WTC11 (cell line): Measurements from ENCODE around the gene MT1F. TPM values are rescaled to one million over a fixed set of nuclear protein-coding genes. Genes with fewer than 3 reads are reported as not detected.

Source experiments
- ATAC-seq: fragments of 200-7000 bp; cut with Tn5 transposase; 2 replicates; pipeline ENCODE4 v1.10.0; 2021; ENCODE audit warnings: mild to moderate bottlenecking, moderate library complexity
- CTCF ChIA-PET: fragments of 300-600 bp; sonication (Branson Sonifier 250); formaldehyde crosslinking; loops from one replicate; lab custom pipeline; 2021; ENCODE audit warnings: antibody characterized with exemption; lab: Charles Lee
- POLR2A ChIA-PET: fragments of 350-600 bp; sonication (Branson Sonifier 250); formaldehyde crosslinking; loops from one replicate; lab custom pipeline; 2021; ENCODE audit warnings: antibody characterized with exemption; lab: Charles Lee
- DNase-seq: peaks from one replicate; pipeline ENCODE4 v3.0.0; 2021; ENCODE audit warnings: low spot score
- H3K27ac Mint-ChIP-seq: 2 replicates; pipeline ENCODE4 v1.8.0; 2021; ENCODE audit warnings: mixed read lengths
- H3K27me3 Mint-ChIP-seq: 2 replicates; pipeline ENCODE4 v1.8.0; 2021; ENCODE audit warnings: low read depth, mild to moderate bottlenecking, moderate library complexity, mixed read lengths
- H3K36me3 Mint-ChIP-seq: 2 replicates; pipeline ENCODE4 v1.8.0; 2021; ENCODE audit warnings: mixed read lengths
- H3K4me1 Mint-ChIP-seq: 2 replicates; pipeline ENCODE4 v1.8.0; 2022; ENCODE audit warnings: mixed read lengths
- H3K4me3 Mint-ChIP-seq: 2 replicates; pipeline ENCODE4 v1.8.0; 2021; ENCODE audit warnings: mild to moderate bottlenecking, moderate library complexity, mixed read lengths
- H3K9me3 Mint-ChIP-seq: 2 replicates; pipeline ENCODE4 v1.8.0; 2021; ENCODE audit warnings: mixed read lengths
- HMGA2 ChIP-seq: fragments of 250-450 bp; sonication (Bioruptor Pico); IDR thresholded peaks from 2 replicates; pipeline ENCODE4 v1.4.0; 2021; ENCODE audit warnings: mild to moderate bottlenecking, moderate library complexity
- JAZF1 ChIP-seq: fragments of 250-450 bp; sonication (Bioruptor Pico); IDR thresholded peaks from 2 replicates; pipeline ENCODE4 v1.9.0; 2021; ENCODE audit warnings: moderate library complexity, mild to moderate bottlenecking, inconsistent platforms
- NFATC4 ChIP-seq: fragments of 250-450 bp; sonication (Bioruptor Pico); IDR thresholded peaks from 2 replicates; pipeline ENCODE4 v1.9.0; 2021; ENCODE audit warnings: mild to moderate bottlenecking
- NR1H2 ChIP-seq: sonication (generic); formaldehyde crosslinking; IDR thresholded peaks from 2 replicates; pipeline ENCODE4 v1.9.0; 2021; ENCODE audit warnings: mild to moderate bottlenecking, moderate library complexity, missing genetic modification reagents
- NR3C1 ChIP-seq: sonication (generic); formaldehyde crosslinking; conservative IDR thresholded peaks from 2 replicates; pipeline ENCODE4 v1.8.1; 2023; ENCODE audit warnings: low read depth, mild to moderate bottlenecking, missing genetic modification reagents
- SP1 ChIP-seq: sonication (generic); formaldehyde crosslinking; conservative IDR thresholded peaks from 2 replicates; pipeline ENCODE4 v1.8.1; 2022; ENCODE audit warnings: missing genetic modification reagents
- ZNF121 ChIP-seq: sonication (generic); formaldehyde crosslinking; IDR thresholded peaks from 2 replicates; pipeline ENCODE4 v1.8.0; 2023; ENCODE audit warnings: missing genetic modification reagents
- ZNF232 ChIP-seq: sonication (generic); formaldehyde crosslinking; IDR thresholded peaks from 2 replicates; pipeline ENCODE4 v1.8.0; 2022; ENCODE audit warnings: mild to moderate bottlenecking, missing genetic modification reagents
- ZNF263 ChIP-seq: sonication (generic); formaldehyde crosslinking; IDR thresholded peaks from 2 replicates; pipeline ENCODE4 v1.8.1; 2022; ENCODE audit warnings: low read depth, mild to moderate bottlenecking, moderate library complexity, missing genetic modification reagents
- ZNF423 ChIP-seq: fragments of 250-450 bp; sonication (Bioruptor Pico); IDR thresholded peaks from 2 replicates; pipeline ENCODE4 v2.1.2; 2022; ENCODE audit warnings: mild to moderate bottlenecking, moderate library complexity
- total RNA-seq: library from RNA; stranded (reverse); gene quantifications from 3 replicates; pipeline ENCODE4 v1.2.3, GENCODE V29; 2021
- TF ChIP-seq, protein P1 (sequence below): sonication (generic); formaldehyde crosslinking; conservative IDR thresholded peaks from 2 replicates; pipeline ENCODE4 v1.8.1; 2023; ENCODE audit warnings: mild to moderate bottlenecking, low read depth, missing genetic modification reagents, moderate library complexity
- TF ChIP-seq, protein P2 (sequence below): fragments of 200-600 bp; IDR thresholded peaks from 2 replicates; pipeline ENCODE4 v1.8.0; 2022; ENCODE audit warnings: antibody characterized with exemption
- TF ChIP-seq, protein P3 (sequence below): sonication (generic); formaldehyde crosslinking; IDR thresholded peaks from 2 replicates; pipeline ENCODE4 v1.8.1; 2023; ENCODE audit warnings: mild to moderate bottlenecking, missing genetic modification reagents, borderline replicate concordance
- TF ChIP-seq, protein P4 (sequence below): sonication (generic); formaldehyde crosslinking; IDR thresholded peaks from 2 replicates; pipeline ENCODE4 v1.8.0; 2023; ENCODE audit warnings: missing genetic modification reagents, mild to moderate bottlenecking, borderline replicate concordance
- TF ChIP-seq, protein P5 (sequence below): fragments of 250-450 bp; sonication (Bioruptor Pico); IDR thresholded peaks from 2 replicates; pipeline ENCODE4 v2.1.2; 2022; ENCODE audit warnings: mild to moderate bottlenecking, moderate library complexity
- TF ChIP-seq, protein P6 (sequence below): sonication (generic); formaldehyde crosslinking; IDR thresholded peaks from 2 replicates; pipeline ENCODE4 v1.8.0; 2022; ENCODE audit warnings: mild to moderate bottlenecking, missing genetic modification reagents

Gene MT1F
- total RNA-seq, 1 experiment from 2014 or later: 58.2 TPM

DNA sequence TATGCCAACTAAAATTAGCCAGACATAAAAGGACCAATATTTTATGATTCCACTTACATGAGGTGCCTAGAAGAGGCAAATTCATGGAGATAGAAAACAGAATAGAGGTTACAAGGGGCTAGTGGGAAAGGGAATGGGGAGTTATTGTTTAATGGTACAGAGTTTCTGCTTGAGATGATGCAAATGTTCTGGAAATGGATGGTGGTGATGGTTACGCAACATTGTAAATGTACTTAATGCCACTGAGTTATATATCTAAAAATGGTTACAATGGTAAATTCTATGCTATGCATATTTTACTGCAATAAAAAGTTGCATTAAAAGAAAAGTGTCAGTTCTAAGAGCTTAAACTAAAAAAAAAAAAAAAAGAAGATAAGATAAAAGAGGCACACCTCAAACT is 42.4 kb downstream of the MT1F start:
- POLR2A ChIA-PET: interaction anchor here (0.7 to 2.3 kb wide), 2 partner anchors 24 to 54 kb away, joined by 8 to 10 read pairs; no protein-coding TSS in a partner anchor
- H3K4me1 Mint-ChIP-seq: peaks cover 17% of the 10 kb centered on the region
- CTCF ChIA-PET: interaction anchor here (0.5 to 3.3 kb wide), 8 partner anchors 18 to 171 kb away, joined by 3 to 46 read pairs (median 20); partner anchors contain the start of genes MT1G and MT1X
- H3K9me3 Mint-ChIP-seq: peaks cover 11% of the 10 kb centered on the region
- no peak for ATAC-seq
- no peak for DNase-seq
- H3K27ac Mint-ChIP-seq: no peak overlapping the region
- H3K36me3 Mint-ChIP-seq: peaks cover 5% of the 10 kb centered on the region; the same call in 1 of the 2 replicates
- peaks cover 2% of the 10 kb centered on the region for H3K27me3 Mint-ChIP-seq
- H3K4me3 Mint-ChIP-seq: no peak overlapping the region
- TF ChIP-seq NFATC4 (CRISPR knock-in tag): no peak
- TF ChIP-seq, protein P1, sequence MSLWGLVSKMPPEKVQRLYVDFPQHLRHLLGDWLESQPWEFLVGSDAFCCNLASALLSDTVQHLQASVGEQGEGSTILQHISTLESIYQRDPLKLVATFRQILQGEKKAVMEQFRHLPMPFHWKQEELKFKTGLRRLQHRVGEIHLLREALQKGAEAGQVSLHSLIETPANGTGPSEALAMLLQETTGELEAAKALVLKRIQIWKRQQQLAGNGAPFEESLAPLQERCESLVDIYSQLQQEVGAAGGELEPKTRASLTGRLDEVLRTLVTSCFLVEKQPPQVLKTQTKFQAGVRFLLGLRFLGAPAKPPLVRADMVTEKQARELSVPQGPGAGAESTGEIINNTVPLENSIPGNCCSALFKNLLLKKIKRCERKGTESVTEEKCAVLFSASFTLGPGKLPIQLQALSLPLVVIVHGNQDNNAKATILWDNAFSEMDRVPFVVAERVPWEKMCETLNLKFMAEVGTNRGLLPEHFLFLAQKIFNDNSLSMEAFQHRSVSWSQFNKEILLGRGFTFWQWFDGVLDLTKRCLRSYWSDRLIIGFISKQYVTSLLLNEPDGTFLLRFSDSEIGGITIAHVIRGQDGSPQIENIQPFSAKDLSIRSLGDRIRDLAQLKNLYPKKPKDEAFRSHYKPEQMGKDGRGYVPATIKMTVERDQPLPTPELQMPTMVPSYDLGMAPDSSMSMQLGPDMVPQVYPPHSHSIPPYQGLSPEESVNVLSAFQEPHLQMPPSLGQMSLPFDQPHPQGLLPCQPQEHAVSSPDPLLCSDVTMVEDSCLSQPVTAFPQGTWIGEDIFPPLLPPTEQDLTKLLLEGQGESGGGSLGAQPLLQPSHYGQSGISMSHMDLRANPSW (CRISPR knock-in tag): no peak
- TF ChIP-seq JAZF1 (CRISPR knock-in tag): no peak
- TF ChIP-seq, protein P2, sequence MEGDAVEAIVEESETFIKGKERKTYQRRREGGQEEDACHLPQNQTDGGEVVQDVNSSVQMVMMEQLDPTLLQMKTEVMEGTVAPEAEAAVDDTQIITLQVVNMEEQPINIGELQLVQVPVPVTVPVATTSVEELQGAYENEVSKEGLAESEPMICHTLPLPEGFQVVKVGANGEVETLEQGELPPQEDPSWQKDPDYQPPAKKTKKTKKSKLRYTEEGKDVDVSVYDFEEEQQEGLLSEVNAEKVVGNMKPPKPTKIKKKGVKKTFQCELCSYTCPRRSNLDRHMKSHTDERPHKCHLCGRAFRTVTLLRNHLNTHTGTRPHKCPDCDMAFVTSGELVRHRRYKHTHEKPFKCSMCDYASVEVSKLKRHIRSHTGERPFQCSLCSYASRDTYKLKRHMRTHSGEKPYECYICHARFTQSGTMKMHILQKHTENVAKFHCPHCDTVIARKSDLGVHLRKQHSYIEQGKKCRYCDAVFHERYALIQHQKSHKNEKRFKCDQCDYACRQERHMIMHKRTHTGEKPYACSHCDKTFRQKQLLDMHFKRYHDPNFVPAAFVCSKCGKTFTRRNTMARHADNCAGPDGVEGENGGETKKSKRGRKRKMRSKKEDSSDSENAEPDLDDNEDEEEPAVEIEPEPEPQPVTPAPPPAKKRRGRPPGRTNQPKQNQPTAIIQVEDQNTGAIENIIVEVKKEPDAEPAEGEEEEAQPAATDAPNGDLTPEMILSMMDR: no peak
- no peak for TF ChIP-seq HMGA2 (CRISPR knock-in tag)
- no peak for TF ChIP-seq NR3C1 (CRISPR knock-in tag)
- TF ChIP-seq NR1H2 (CRISPR knock-in tag): no peak
- no peak for TF ChIP-seq ZNF232 (CRISPR knock-in tag)
- TF ChIP-seq, protein P3, sequence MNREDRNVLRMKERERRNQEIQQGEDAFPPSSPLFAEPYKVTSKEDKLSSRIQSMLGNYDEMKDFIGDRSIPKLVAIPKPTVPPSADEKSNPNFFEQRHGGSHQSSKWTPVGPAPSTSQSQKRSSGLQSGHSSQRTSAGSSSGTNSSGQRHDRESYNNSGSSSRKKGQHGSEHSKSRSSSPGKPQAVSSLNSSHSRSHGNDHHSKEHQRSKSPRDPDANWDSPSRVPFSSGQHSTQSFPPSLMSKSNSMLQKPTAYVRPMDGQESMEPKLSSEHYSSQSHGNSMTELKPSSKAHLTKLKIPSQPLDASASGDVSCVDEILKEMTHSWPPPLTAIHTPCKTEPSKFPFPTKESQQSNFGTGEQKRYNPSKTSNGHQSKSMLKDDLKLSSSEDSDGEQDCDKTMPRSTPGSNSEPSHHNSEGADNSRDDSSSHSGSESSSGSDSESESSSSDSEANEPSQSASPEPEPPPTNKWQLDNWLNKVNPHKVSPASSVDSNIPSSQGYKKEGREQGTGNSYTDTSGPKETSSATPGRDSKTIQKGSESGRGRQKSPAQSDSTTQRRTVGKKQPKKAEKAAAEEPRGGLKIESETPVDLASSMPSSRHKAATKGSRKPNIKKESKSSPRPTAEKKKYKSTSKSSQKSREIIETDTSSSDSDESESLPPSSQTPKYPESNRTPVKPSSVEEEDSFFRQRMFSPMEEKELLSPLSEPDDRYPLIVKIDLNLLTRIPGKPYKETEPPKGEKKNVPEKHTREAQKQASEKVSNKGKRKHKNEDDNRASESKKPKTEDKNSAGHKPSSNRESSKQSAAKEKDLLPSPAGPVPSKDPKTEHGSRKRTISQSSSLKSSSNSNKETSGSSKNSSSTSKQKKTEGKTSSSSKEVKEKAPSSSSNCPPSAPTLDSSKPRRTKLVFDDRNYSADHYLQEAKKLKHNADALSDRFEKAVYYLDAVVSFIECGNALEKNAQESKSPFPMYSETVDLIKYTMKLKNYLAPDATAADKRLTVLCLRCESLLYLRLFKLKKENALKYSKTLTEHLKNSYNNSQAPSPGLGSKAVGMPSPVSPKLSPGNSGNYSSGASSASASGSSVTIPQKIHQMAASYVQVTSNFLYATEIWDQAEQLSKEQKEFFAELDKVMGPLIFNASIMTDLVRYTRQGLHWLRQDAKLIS (CRISPR knock-in tag): no peak
- TF ChIP-seq SP1 (CRISPR knock-in tag): no peak

DNA sequence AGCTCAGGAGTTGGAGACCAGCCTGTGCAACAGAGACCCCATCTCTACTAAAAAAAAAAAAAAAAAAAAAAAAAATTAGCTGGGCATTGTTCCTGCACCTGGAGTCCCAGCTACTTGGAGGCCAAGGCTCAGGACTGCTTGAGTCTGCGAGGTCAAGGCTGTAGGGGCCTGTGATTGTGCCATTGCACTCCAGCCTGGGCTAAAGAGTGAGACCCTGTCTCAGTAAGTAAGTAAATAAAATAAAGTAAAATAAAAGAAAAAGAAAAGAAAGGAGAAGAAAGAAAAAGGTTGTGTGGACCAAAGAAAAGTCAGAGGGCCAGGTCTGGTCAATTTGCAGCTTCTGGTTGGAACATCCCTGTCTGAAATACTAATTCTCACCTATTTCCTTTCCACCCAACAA is 42.9 kb downstream of the MT1F start:
- ChIA-PET CTCF (interaction anchor here (0.5 to 3.3 kb wide), 19 partner anchors 17 to 172 kb away, joined by 3 to 46 read pairs (median 18); partner anchors contain the start of genes MT1F, MT1G, MT1H and MT1X), POLR2A (interaction anchor here (0.6 to 2.3 kb wide), 4 partner anchors 18 to 416 kb away, joined by 3 to 10 read pairs (median 8); partner anchors contain the start of gene MT1X)
- Mint-ChIP-seq H3K36me3 (peaks cover 5% of the 10 kb centered on the region; the same call in 1 of the 2 replicates), H3K27me3 (peaks cover 2% of the 10 kb centered on the region), H3K4me3 (no peak overlapping the region), H3K9me3 (peaks cover 11% of the 10 kb centered on the region), H3K27ac (no peak overlapping the region), H3K4me1 (peaks cover 17% of the 10 kb centered on the region)
- no peak for ATAC-seq
- no peak for DNase-seq
- TF ChIP-seq ZNF423 (CRISPR knock-in tag): no peak
- TF ChIP-seq, protein P1 (CRISPR knock-in tag): no peak
- no peak for TF ChIP-seq ZNF121 (CRISPR knock-in tag)
- TF ChIP-seq, protein P4, sequence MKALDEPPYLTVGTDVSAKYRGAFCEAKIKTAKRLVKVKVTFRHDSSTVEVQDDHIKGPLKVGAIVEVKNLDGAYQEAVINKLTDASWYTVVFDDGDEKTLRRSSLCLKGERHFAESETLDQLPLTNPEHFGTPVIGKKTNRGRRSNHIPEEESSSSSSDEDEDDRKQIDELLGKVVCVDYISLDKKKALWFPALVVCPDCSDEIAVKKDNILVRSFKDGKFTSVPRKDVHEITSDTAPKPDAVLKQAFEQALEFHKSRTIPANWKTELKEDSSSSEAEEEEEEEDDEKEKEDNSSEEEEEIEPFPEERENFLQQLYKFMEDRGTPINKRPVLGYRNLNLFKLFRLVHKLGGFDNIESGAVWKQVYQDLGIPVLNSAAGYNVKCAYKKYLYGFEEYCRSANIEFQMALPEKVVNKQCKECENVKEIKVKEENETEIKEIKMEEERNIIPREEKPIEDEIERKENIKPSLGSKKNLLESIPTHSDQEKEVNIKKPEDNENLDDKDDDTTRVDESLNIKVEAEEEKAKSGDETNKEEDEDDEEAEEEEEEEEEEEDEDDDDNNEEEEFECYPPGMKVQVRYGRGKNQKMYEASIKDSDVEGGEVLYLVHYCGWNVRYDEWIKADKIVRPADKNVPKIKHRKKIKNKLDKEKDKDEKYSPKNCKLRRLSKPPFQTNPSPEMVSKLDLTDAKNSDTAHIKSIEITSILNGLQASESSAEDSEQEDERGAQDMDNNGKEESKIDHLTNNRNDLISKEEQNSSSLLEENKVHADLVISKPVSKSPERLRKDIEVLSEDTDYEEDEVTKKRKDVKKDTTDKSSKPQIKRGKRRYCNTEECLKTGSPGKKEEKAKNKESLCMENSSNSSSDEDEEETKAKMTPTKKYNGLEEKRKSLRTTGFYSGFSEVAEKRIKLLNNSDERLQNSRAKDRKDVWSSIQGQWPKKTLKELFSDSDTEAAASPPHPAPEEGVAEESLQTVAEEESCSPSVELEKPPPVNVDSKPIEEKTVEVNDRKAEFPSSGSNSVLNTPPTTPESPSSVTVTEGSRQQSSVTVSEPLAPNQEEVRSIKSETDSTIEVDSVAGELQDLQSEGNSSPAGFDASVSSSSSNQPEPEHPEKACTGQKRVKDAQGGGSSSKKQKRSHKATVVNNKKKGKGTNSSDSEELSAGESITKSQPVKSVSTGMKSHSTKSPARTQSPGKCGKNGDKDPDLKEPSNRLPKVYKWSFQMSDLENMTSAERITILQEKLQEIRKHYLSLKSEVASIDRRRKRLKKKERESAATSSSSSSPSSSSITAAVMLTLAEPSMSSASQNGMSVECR (CRISPR knock-in tag): no peak
- TF ChIP-seq ZNF263 (CRISPR knock-in tag): no peak
- TF ChIP-seq, protein P5, sequence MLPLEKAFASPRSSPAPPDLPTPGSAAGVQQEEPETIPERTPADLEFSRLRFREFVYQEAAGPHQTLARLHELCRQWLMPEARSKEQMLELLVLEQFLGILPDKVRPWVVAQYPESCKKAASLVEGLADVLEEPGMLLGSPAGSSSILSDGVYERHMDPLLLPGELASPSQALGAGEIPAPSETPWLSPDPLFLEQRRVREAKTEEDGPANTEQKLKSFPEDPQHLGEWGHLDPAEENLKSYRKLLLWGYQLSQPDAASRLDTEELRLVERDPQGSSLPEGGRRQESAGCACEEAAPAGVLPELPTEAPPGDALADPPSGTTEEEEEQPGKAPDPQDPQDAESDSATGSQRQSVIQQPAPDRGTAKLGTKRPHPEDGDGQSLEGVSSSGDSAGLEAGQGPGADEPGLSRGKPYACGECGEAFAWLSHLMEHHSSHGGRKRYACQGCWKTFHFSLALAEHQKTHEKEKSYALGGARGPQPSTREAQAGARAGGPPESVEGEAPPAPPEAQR (CRISPR knock-in tag): no peak
- TF ChIP-seq, protein P6, sequence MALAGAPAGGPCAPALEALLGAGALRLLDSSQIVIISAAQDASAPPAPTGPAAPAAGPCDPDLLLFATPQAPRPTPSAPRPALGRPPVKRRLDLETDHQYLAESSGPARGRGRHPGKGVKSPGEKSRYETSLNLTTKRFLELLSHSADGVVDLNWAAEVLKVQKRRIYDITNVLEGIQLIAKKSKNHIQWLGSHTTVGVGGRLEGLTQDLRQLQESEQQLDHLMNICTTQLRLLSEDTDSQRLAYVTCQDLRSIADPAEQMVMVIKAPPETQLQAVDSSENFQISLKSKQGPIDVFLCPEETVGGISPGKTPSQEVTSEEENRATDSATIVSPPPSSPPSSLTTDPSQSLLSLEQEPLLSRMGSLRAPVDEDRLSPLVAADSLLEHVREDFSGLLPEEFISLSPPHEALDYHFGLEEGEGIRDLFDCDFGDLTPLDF: no peak
